Body of pancreas (tissue), 4 donors: Measurements from ENCODE around the gene UBN1.

Experiments used
- POLR2A ChIP-seq, 3 donors: fragments of 450-650 bp; IDR thresholded peaks; one replicate each; pipeline ENCODE4 v1.6.1; 2016; ENCODE audit warnings: antibody characterized with exemption in 3 of 3, mild to moderate bottlenecking in 2 of 3
- TF ChIP-seq, protein P1 (sequence below), 7 experiments: fragments of 450-650 bp in 4 of 7; fragments of 200-600 bp in 3 of 7; sonication (generic) in 3 of 7; IDR thresholded peaks; one replicate each; pipeline ENCODE4 v1.5.1; 2016 to 2019; ENCODE audit warnings: antibody characterized with exemption in 7 of 7

DNA sequence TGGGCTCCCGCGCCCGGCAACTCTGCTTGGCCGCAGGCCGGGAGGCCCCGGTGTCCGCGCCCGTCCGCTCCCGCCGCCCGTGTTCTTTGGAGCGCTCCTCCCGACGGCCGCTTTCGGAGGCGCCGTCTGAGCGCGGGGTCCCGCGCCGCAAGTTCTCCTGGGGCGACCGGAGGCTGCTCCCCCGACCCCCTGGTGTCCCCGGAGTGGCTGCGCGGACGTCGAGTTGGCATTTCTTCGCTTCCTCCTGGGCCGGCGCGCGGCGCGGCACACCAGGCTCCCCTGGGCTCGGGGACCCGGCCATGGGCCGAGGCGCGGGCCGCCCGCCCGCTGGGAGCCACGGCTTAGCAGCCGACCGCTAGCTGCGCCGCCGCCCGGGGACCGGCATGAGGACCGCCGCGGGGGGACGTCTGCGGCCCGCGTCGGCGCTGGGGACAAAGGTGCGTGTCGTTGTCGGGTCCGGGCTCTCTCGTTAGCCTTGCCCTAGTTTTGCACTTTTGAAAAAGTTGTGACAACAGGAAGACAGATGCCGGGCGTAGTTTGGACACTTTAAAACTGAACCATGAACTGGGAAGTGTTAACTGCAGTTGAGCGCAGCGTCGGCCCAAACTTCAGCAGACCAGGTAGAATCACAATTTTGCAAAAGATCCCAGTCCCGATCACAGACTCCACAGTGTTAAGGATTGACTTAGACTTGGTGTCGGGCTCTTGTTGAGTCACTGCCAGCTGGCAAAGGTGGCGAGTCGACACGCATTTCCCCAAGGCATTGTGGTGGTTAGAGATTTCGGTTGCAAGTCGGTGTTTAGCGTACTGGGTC is 700 bp downstream of the UBN1 start:
- TF ChIP-seq, protein P1, sequence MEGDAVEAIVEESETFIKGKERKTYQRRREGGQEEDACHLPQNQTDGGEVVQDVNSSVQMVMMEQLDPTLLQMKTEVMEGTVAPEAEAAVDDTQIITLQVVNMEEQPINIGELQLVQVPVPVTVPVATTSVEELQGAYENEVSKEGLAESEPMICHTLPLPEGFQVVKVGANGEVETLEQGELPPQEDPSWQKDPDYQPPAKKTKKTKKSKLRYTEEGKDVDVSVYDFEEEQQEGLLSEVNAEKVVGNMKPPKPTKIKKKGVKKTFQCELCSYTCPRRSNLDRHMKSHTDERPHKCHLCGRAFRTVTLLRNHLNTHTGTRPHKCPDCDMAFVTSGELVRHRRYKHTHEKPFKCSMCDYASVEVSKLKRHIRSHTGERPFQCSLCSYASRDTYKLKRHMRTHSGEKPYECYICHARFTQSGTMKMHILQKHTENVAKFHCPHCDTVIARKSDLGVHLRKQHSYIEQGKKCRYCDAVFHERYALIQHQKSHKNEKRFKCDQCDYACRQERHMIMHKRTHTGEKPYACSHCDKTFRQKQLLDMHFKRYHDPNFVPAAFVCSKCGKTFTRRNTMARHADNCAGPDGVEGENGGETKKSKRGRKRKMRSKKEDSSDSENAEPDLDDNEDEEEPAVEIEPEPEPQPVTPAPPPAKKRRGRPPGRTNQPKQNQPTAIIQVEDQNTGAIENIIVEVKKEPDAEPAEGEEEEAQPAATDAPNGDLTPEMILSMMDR (IDR thresholded peaks at IDR 0.05): no peak
- no peak for TF ChIP-seq POLR2A (IDR thresholded peaks at IDR 0.05)
